WI38 (cell line): ENCODE measurements around the gene C9orf50.

Experiments used
- H3K4me3 ChIP-seq: 2 replicates; pipeline ENCODE4 v1.5.1; 2011; ENCODE audit warnings: low read depth, mild to moderate bottlenecking, control low read depth, low read length
- CTCF ChIP-seq: IDR thresholded peaks from 2 replicates; pipeline ENCODE4 v1.5.1; 2012; ENCODE audit warnings: low read depth, mild to moderate bottlenecking, control low read depth, low read length

Gene C9orf50

DNA sequence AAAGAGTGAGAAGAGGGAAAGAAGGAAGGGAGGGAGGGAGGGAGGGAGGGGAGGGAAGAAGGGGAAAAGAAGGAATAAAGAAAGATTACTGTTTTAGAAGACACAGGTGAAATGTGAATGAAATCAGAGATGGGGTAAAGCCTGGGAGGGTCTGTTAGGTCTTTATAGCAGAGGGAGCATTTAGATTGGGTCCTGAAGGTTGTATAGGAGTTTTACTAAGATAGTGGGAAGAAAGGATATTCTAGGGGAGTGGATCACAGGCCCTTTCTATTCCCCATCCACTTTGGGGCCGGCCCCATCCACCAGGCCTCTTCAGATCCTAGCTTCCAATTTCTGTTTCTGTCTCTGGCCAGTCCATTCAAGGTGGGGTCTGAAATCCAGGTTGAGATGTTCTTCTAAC, 35.5 kb downstream of the C9orf50 start:
- no peak for TF ChIP-seq CTCF
- H3K4me3 ChIP-seq: no peak overlapping the region

- TF ChIP-seq CTCF: no peak
- no peak overlapping the region for H3K4me3 ChIP-seq
Observed at GRCh38 chr9:129584136-129584535, 36.8 kb downstream of the C9orf50 start.

DNA sequence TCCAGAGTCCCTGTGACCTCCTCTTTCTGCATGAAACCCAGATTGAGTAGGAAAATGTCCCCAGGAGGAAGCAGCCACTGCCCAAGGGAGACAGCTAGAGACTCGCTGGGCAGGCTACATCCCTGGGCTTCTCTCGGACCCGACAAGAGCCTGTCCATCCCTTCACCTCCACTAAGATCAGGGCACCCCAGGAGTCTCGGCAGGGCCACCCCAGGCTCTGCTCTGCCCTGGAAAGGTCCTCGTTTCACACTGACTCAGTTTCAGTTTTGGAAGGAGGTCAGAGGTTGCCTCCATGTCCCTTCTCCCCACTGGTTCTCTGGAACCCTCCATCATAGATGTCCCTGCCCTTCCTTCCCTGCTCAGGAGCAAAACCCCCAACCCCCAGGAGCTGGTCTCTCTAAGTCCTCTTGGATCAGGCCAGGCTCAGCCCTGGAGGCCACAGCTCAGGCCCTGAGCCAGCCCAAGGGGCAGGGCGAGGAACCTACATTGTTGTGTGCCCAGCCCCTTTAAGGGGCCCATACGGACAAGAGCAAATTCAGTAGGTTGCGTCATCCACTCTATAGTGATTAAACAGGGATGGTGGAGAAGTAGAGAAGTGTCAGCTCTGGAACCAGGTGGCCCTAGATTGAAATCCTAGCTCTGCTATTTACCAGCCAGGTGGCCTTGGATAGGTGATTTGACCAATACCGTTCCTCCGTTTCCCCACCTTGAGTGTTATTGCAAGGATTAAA, 37.4 kb downstream of the C9orf50 start:
- no peak for TF ChIP-seq CTCF
- H3K4me3 ChIP-seq: no peak overlapping the region

GRCh38 chr9:129582855-129583254, 38.0 kb downstream of the C9orf50 start:
- H3K4me3 ChIP-seq: no peak overlapping the region
- TF ChIP-seq CTCF: no peak

- TF ChIP-seq CTCF: no peak
- H3K4me3 ChIP-seq: no peak overlapping the region
Observed at GRCh38 chr9:129581505-129582189, 39.3 kb downstream of the C9orf50 start.

- TF ChIP-seq CTCF: no peak
- H3K4me3 ChIP-seq: no peak overlapping the region
Observed at GRCh38 chr9:129580211-129580915, 40.5 kb downstream of the C9orf50 start.

- no peak overlapping the region for H3K4me3 ChIP-seq
- no peak for TF ChIP-seq CTCF
Observed at GRCh38 chr9:129579294-129579693, 41.6 kb downstream of the C9orf50 start.
